Stomach (tissue), 9 donors: ENCODE results near the gene HPRT1. TPM values are rescaled to one million over a fixed set of nuclear protein-coding genes. Genes with fewer than 3 reads are reported as not detected.

Source experiments
- DNase-seq, 2 donors: peaks; one replicate each; pipeline versions ENCODE4 v3.0.0 to v3.0.0-alpha.2; 2013 to 2019
- H3K27ac ChIP-seq, 5 donors: fragments of 200-600 bp in 4 of 5; sonication (generic) in 4 of 5; one replicate each; pipeline ENCODE4 v1.5.1; 2013 to 2019; ENCODE audit warnings: mild to moderate bottlenecking in 1 of 5, moderate library complexity in 1 of 5
- H3K27me3 ChIP-seq, 3 donors: fragments of 200-600 bp; sonication (generic); one replicate each; pipeline ENCODE4 v1.5.1; 2017 to 2019; ENCODE audit warnings: mixed run types in 1 of 3
- H3K36me3 ChIP-seq, 4 donors: fragments of 200-600 bp; sonication (generic); 1 replicate in 3 of 4; 2 replicates in 1 of 4; pipeline ENCODE4 v1.5.1; 2016 to 2019
- H3K4me1 ChIP-seq, 4 donors: fragments of 200-600 bp; sonication (generic); one replicate each; pipeline ENCODE4 v1.5.1; 2016 to 2019
- H3K4me3 ChIP-seq, 4 donors: fragments of 200-600 bp; sonication (generic) in 3 of 4; one replicate each; pipeline ENCODE4 v1.5.1; 2016 to 2019; ENCODE audit warnings: mild to moderate bottlenecking in 1 of 4
- H3K9me3 ChIP-seq, 4 donors: fragments of 200-600 bp; sonication (generic); one replicate each; pipeline ENCODE4 v1.5.1; 2016 to 2019
- CTCF ChIP-seq, 7 experiments: fragments of 450-650 bp in 4 of 7; fragments of 200-600 bp in 3 of 7; sonication (generic) in 3 of 7; IDR thresholded peaks; one replicate each; pipeline ENCODE4 v1.5.1; 2016 to 2019; ENCODE audit warnings: antibody characterized with exemption in 7 of 7, control low read depth in 2 of 7, mild to moderate bottlenecking in 1 of 7
- EP300 ChIP-seq: sonication (generic); formaldehyde crosslinking; IDR thresholded peaks from one replicate; pipeline ENCODE4 v1.6.1; 2017; ENCODE audit warnings: antibody characterized with exemption
- POLR2A ChIP-seq, 4 donors: fragments of 450-650 bp; IDR thresholded peaks; one replicate each; pipeline ENCODE4 v1.6.1; 2016; ENCODE audit warnings: antibody characterized with exemption in 4 of 4, control low read depth in 2 of 4, mild to moderate bottlenecking in 1 of 4, moderate library complexity in 1 of 4
- POLR2AphosphoS5 ChIP-seq, 3 donors: sonication (generic); formaldehyde crosslinking; IDR thresholded peaks; one replicate each; pipeline ENCODE4 v1.6.1; 2016; ENCODE audit warnings: antibody characterized with exemption in 3 of 3
- WGBS, 5 donors: extraction: QIAGEN DNeasy Blood & Tissue Kit in 3 of 5; methylation state at CpG; one replicate each; pipeline versions ENCODE4 v1.1.5 to v1.1.7; 2013 to 2018; 5-methylcytosine and 5-hydroxymethylcytosine counted together
- intact Hi-C: fragments of 100-400 bp; cut with DNase I; formaldehyde crosslinking; loops from one replicate; pipeline ENCODE4 v1.15.1; 2023; ENCODE audit warnings: low total_unique reads
- polyA plus RNA-seq, 3 donors: library from polyadenylated mRNA; stranded (reverse); fragments of 200-250 nt; gene quantifications; one replicate each; pipeline ENCODE4 v1.2.3, GENCODE V29; 2013
- total RNA-seq, 5 donors: library from RNA; depleted of rRNA; stranded (reverse); fragments of >200 nt; gene quantifications; one replicate each; pipeline versions ENCODE4 v1.1.0 to v1.2.3, GENCODE V29; 2014 to 2016
- donor health status: healthy with polysubstance abuse.
- donor health status: Bipolar disorder and iron deficiency.
- donor health status: healthy.

Gene HPRT1
- total and polyA plus RNA-seq, 8 donors = 0.87 to 81.1 (median 29.7) TPM

- peak in 1 of 2 donors; percentile 36 for DNase-seq
- Histone ChIP-seq H3K27ac (no peak overlapping the region), H3K4me3 (no peak overlapping the region), H3K4me1 (no peaks in the 10 kb centered on the region), H3K27me3 (no peaks in the 10 kb centered on the region), H3K36me3 (peaks cover 0 to 19% (median 10%) of the 10 kb centered on the region in 4 donors), H3K9me3 (no peaks in the 10 kb centered on the region)
- no peak for TF ChIP-seq POLR2A (IDR thresholded peaks at IDR 0.05)
- no peak for TF ChIP-seq POLR2AphosphoS5 (IDR thresholded peaks at IDR 0.05)
- TF ChIP-seq CTCF (IDR thresholded peaks at IDR 0.05) = peak in 2 of 7 experiments; percentile 7 to 9
- TF ChIP-seq EP300 = no peak
- 51 to 59% (median 56%) methylated on average over 3 to 5 of the region's 5 CpGs for WGBS, 5 donors
- intact Hi-C loops = no loop called here
Observed at GRCh38 chrX:134423606-134424005, 36.4 kb upstream of the HPRT1 start.

GRCh38 chrX:134426281-134426680, 33.7 kb upstream of the HPRT1 start:
- DNase-seq = no peak
- TF ChIP-seq POLR2A (IDR thresholded peaks at IDR 0.05) (no peak), EP300 (no peak), POLR2AphosphoS5 (IDR thresholded peaks at IDR 0.05) (no peak), CTCF (IDR thresholded peaks at IDR 0.05) (no peak)
- Histone ChIP-seq H3K4me3 (no peak overlapping the region), H3K27ac (no peak overlapping the region), H3K4me1 (no peaks in the 10 kb centered on the region), H3K36me3 (peaks cover 0 to 19% (median 3%) of the 10 kb centered on the region in 4 donors), H3K27me3 (no peaks in the 10 kb centered on the region), H3K9me3 (no peaks in the 10 kb centered on the region)
- WGBS, 5 donors = 73 to 86% (median 84%) methylated on average over 5 of the region's 5 CpGs
- intact Hi-C loops = no loop called here

- 33 to 75% (median 68%) methylated on average over 2 of the region's 2 CpGs for WGBS, 5 donors
- DNase-seq = no peak
- H3K4me3 ChIP-seq = no peak overlapping the region
- H3K27me3 ChIP-seq = no peaks in the 10 kb centered on the region
- no peak for TF ChIP-seq POLR2AphosphoS5 (IDR thresholded peaks at IDR 0.05)
- H3K27ac ChIP-seq = no peak overlapping the region
- no peaks in the 10 kb centered on the region for H3K9me3 ChIP-seq
- intact Hi-C loops = no loop called here
- no peaks in the 10 kb centered on the region for H3K4me1 ChIP-seq
- H3K36me3 ChIP-seq = peaks cover 0 to 9% (median 3%) of the 10 kb centered on the region in 4 donors
Observed at GRCh38 chrX:134431894-134432293, 28.1 kb upstream of the HPRT1 start.

- DNase-seq = no peak
- Histone ChIP-seq H3K36me3 (peaks cover 0 to 2% (median 0%) of the 10 kb centered on the region in 4 donors), H3K4me3 (no peak overlapping the region), H3K9me3 (no peaks in the 10 kb centered on the region), H3K4me1 (no peaks in the 10 kb centered on the region), H3K27ac (no peak overlapping the region), H3K27me3 (no peaks in the 10 kb centered on the region)
- intact Hi-C loops = no loop called here
- WGBS, 5 donors = 89 to 99% (median 90%) methylated on average over 2 to 6 of the region's 6 CpGs
- no peak for TF ChIP-seq POLR2A (IDR thresholded peaks at IDR 0.05)
Observed at GRCh38 chrX:134435894-134436293, 24.1 kb upstream of the HPRT1 start.

GRCh38 chrX:134443020-134443419, 16.9 kb upstream of the HPRT1 start:
- H3K27me3 ChIP-seq = no peaks in the 10 kb centered on the region
- TF ChIP-seq EP300 (no peak), CTCF (IDR thresholded peaks at IDR 0.05) (no peak), POLR2AphosphoS5 (IDR thresholded peaks at IDR 0.05) (no peak), POLR2A (IDR thresholded peaks at IDR 0.05) (no peak)
- intact Hi-C loops = no loop called here
- no peak overlapping the region for H3K27ac ChIP-seq
- DNase-seq = no peak
- H3K4me3 ChIP-seq = no peak overlapping the region
- 70 to 96% (median 77%) methylated on average over 2 of the region's 2 CpGs for WGBS, 5 donors
- no peaks in the 10 kb centered on the region for H3K9me3 ChIP-seq
- H3K4me1 ChIP-seq = no peaks in the 10 kb centered on the region
- H3K36me3 ChIP-seq = no peaks in the 10 kb centered on the region
